HEK293 (cell line): ENCODE results near the gene PARD3.

Experiments
- BCL11B ChIP-seq: fragments of 450-650 bp; formaldehyde crosslinking; IDR thresholded peaks from 2 replicates; pipeline ENCODE4 v1.5.1; 2016; ENCODE audit warnings: low read depth, missing biosample characterization, missing genetic modification characterization
- KLF10 ChIP-seq: fragments of 450-650 bp; IDR thresholded peaks from 2 replicates; pipeline ENCODE4 v1.5.1; 2018; ENCODE audit warnings: missing biosample characterization, mild to moderate bottlenecking, missing genetic modification characterization
- PRDM6 ChIP-seq: fragments of 450-650 bp; formaldehyde crosslinking; IDR thresholded peaks from 2 replicates; pipeline ENCODE4 v1.5.1; 2017; ENCODE audit warnings: missing biosample characterization, missing genetic modification characterization
- SALL2 ChIP-seq: fragments of 450-650 bp; formaldehyde crosslinking; IDR thresholded peaks from 2 replicates; pipeline ENCODE4 v1.5.0; 2017; ENCODE audit warnings: missing biosample characterization, mild to moderate bottlenecking, missing genetic modification characterization, borderline replicate concordance
- SP2 ChIP-seq: fragments of 450-650 bp; formaldehyde crosslinking; IDR thresholded peaks from 2 replicates; pipeline ENCODE4 v1.5.1; 2016; ENCODE audit warnings: missing biosample characterization, missing genetic modification characterization
- ZBTB11 ChIP-seq: fragments of 450-650 bp; formaldehyde crosslinking; conservative IDR thresholded peaks from 2 replicates; pipeline ENCODE4 v1.5.1; 2016; ENCODE audit warnings: low read depth, missing biosample characterization, missing genetic modification characterization
- ZBTB7A ChIP-seq: fragments of 450-650 bp; formaldehyde crosslinking; IDR thresholded peaks from 2 replicates; pipeline ENCODE4 v1.5.1; 2016; ENCODE audit warnings: low read depth, missing biosample characterization, missing genetic modification characterization
- ZFHX2 ChIP-seq: fragments of 450-650 bp; formaldehyde crosslinking; conservative IDR thresholded peaks from 2 replicates; pipeline ENCODE4 v1.5.1; 2016; ENCODE audit warnings: missing biosample characterization, missing genetic modification characterization
- ZNF112 ChIP-seq: fragments of 450-650 bp; formaldehyde crosslinking; IDR thresholded peaks from 2 replicates; pipeline ENCODE4 v1.5.0; 2017; ENCODE audit warnings: missing biosample characterization, missing genetic modification characterization
- ZNF280C ChIP-seq: fragments of 450-650 bp; formaldehyde crosslinking; IDR thresholded peaks from 2 replicates; pipeline ENCODE4 v1.5.1; 2016; ENCODE audit warnings: missing biosample characterization, missing genetic modification characterization
- ZNF311 ChIP-seq: fragments of 450-650 bp; formaldehyde crosslinking; IDR thresholded peaks from 2 replicates; pipeline ENCODE4 v1.5.1; 2017; ENCODE audit warnings: missing biosample characterization, missing genetic modification characterization, borderline replicate concordance
- ZNF341 ChIP-seq: fragments of 450-650 bp; formaldehyde crosslinking; IDR thresholded peaks from 2 replicates; pipeline ENCODE4; 2016; ENCODE audit warnings: low read depth, missing biosample characterization, missing genetic modification characterization
- ZNF426 ChIP-seq: fragments of 450-650 bp; formaldehyde crosslinking; IDR thresholded peaks from 2 replicates; pipeline ENCODE4 v1.5.1; 2017; ENCODE audit warnings: missing biosample characterization, missing genetic modification characterization, mild to moderate bottlenecking, inconsistent platforms, moderate library complexity
- ZNF600 ChIP-seq: fragments of 450-650 bp; formaldehyde crosslinking; IDR thresholded peaks from 2 replicates; pipeline ENCODE4 v1.5.1; 2016; ENCODE audit warnings: missing biosample characterization, missing genetic modification characterization
- ZNF707 ChIP-seq: fragments of 450-650 bp; formaldehyde crosslinking; IDR thresholded peaks from 2 replicates; pipeline ENCODE4 v1.5.1; 2016; ENCODE audit warnings: missing biosample characterization, missing genetic modification characterization
- ZSCAN16 ChIP-seq: fragments of 450-650 bp; formaldehyde crosslinking; IDR thresholded peaks from 2 replicates; pipeline ENCODE4 v1.5.1; 2016; ENCODE audit warnings: missing biosample characterization, missing genetic modification characterization
- TF ChIP-seq, protein P1 (sequence below): fragments of 450-650 bp; formaldehyde crosslinking; IDR thresholded peaks from 2 replicates; pipeline ENCODE4 v1.5.1; 2016; ENCODE audit warnings: missing biosample characterization, missing genetic modification characterization
- TF ChIP-seq, protein P2 (sequence below): fragments of 450-650 bp; formaldehyde crosslinking; conservative IDR thresholded peaks from 2 replicates; pipeline ENCODE4 v1.5.1; 2016; ENCODE audit warnings: low read depth, missing biosample characterization, missing genetic modification characterization
- TF ChIP-seq, protein P3 (sequence below): fragments of 450-650 bp; formaldehyde crosslinking; IDR thresholded peaks from 2 replicates; pipeline ENCODE4 v1.5.1; 2016; ENCODE audit warnings: missing biosample characterization, missing genetic modification characterization
- TF ChIP-seq, protein P4 (sequence below): fragments of 450-650 bp; formaldehyde crosslinking; IDR thresholded peaks from 2 replicates; pipeline ENCODE4 v1.5.1; 2017; ENCODE audit warnings: missing biosample characterization, missing genetic modification characterization

The PARD3 gene

DNA sequence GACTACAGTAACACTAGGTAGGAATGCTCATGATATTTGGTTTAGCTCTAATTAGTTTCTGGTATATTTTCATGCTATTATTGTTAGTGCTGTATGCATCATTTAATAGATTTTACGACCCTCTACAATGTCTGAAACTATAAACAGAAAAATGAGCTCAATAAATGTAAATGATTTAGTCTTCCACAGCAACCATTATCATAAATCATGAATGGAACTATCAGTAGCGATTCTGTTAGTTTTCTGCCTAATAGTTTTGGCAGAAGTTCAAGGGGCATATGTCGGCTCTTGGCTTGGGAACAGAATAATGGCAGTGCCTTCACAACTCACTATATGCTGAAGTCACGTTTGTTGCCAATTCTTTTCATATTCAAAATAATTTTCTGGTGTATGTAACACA lies 494.8 kb downstream of the PARD3 start (continued):
- TF ChIP-seq, protein P1, sequence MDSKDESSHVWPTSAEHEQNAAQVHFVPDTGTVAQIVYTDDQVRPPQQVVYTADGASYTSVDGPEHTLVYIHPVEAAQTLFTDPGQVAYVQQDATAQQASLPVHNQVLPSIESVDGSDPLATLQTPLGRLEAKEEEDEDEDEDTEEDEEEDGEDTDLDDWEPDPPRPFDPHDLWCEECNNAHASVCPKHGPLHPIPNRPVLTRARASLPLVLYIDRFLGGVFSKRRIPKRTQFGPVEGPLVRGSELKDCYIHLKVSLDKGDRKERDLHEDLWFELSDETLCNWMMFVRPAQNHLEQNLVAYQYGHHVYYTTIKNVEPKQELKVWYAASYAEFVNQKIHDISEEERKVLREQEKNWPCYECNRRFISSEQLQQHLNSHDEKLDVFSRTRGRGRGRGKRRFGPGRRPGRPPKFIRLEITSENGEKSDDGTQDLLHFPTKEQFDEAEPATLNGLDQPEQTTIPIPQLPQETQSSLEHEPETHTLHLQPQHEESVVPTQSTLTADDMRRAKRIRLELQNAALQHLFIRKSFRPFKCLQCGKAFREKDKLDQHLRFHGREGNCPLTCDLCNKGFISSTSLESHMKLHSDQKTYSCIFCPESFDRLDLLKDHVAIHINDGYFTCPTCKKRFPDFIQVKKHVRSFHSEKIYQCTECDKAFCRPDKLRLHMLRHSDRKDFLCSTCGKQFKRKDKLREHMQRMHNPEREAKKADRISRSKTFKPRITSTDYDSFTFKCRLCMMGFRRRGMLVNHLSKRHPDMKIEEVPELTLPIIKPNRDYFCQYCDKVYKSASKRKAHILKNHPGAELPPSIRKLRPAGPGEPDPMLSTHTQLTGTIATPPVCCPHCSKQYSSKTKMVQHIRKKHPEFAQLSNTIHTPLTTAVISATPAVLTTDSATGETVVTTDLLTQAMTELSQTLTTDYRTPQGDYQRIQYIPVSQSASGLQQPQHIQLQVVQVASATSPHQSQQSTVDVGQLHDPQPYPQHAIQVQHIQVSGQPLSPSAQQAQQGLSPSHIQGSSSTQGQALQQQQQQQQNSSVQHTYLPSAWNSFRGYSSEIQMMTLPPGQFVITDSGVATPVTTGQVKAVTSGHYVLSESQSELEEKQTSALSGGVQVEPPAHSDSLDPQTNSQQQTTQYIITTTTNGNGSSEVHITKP (tag by site-specific recombination) = peak; percentile 47
- TF ChIP-seq BCL11B (tag by site-specific recombination) (peak; percentile 88), ZBTB11 (no peak), ZFHX2 (tag by site-specific recombination) (no peak), PRDM6 (peak; percentile 99), ZNF112 (tag by site-specific recombination) (no peak), ZNF707 (tag by site-specific recombination) (no peak), ZNF341 (tag by site-specific recombination) (no peak), ZNF311 (tag by site-specific recombination) (no peak), ZNF280C (tag by site-specific recombination) (no peak), ZNF600 (tag by site-specific recombination) (peak; percentile 52; the same call in 1 of the 2 replicates), SP2 (tag by site-specific recombination) (peak; percentile 38), KLF10 (tag by site-specific recombination) (peak; percentile 65), SALL2 (tag by site-specific recombination) (no peak), ZBTB7A (no peak), ZSCAN16 (no peak), ZNF426 (tag by site-specific recombination) (no peak)
- TF ChIP-seq, protein P2, sequence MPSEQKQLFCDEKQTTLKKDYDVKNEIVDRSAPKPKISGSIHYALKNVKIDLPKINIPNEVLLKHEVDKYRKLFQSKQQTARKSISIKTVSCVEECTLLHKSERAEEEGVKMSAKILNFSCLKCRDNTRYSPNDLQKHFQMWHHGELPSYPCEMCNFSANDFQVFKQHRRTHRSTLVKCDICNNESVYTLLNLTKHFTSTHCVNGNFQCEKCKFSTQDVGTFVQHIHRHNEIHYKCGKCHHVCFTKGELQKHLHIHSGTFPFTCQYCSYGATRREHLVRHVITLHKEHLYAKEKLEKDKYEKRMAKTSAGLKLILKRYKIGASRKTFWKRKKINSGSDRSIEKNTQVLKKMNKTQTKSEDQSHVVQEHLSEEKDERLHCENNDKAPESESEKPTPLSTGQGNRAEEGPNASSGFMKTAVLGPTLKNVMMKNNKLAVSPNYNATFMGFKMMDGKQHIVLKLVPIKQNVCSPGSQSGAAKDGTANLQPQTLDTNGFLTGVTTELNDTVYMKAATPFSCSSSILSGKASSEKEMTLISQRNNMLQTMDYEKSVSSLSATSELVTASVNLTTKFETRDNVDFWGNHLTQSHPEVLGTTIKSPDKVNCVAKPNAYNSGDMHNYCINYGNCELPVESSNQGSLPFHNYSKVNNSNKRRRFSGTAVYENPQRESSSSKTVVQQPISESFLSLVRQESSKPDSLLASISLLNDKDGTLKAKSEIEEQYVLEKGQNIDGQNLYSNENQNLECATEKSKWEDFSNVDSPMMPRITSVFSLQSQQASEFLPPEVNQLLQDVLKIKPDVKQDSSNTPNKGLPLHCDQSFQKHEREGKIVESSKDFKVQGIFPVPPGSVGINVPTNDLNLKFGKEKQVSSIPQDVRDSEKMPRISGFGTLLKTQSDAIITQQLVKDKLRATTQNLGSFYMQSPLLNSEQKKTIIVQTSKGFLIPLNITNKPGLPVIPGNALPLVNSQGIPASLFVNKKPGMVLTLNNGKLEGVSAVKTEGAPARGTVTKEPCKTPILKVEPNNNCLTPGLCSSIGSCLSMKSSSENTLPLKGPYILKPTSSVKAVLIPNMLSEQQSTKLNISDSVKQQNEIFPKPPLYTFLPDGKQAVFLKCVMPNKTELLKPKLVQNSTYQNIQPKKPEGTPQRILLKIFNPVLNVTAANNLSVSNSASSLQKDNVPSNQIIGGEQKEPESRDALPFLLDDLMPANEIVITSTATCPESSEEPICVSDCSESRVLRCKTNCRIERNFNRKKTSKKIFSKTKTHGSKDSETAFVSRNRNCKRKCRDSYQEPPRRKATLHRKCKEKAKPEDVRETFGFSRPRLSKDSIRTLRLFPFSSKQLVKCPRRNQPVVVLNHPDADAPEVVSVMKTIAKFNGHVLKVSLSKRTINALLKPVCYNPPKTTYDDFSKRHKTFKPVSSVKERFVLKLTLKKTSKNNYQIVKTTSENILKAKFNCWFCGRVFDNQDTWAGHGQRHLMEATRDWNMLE (tag by site-specific recombination) = no peak
- TF ChIP-seq, protein P3, sequence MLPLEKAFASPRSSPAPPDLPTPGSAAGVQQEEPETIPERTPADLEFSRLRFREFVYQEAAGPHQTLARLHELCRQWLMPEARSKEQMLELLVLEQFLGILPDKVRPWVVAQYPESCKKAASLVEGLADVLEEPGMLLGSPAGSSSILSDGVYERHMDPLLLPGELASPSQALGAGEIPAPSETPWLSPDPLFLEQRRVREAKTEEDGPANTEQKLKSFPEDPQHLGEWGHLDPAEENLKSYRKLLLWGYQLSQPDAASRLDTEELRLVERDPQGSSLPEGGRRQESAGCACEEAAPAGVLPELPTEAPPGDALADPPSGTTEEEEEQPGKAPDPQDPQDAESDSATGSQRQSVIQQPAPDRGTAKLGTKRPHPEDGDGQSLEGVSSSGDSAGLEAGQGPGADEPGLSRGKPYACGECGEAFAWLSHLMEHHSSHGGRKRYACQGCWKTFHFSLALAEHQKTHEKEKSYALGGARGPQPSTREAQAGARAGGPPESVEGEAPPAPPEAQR (tag by site-specific recombination) = no peak
- TF ChIP-seq, protein P4, sequence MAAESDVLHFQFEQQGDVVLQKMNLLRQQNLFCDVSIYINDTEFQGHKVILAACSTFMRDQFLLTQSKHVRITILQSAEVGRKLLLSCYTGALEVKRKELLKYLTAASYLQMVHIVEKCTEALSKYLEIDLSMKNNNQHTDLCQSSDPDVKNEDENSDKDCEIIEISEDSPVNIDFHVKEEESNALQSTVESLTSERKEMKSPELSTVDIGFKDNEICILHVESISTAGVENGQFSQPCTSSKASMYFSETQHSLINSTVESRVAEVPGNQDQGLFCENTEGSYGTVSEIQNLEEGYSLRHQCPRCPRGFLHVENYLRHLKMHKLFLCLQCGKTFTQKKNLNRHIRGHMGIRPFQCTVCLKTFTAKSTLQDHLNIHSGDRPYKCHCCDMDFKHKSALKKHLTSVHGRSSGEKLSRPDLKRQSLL (tag by site-specific recombination) = 0 out of 2 replicates have a peak, but pooled peaks have one; percentile 24
